Measurements from ENCODE around the gene CXCR3. TPM values are rescaled to one million over a fixed set of nuclear protein-coding genes. Genes with fewer than 3 reads are reported as not detected.
"Not testable (repeated sequence)": the region's sequence is repeated elsewhere in the genome, so short reads cannot be mapped to it uniquely, and the experiment has no call there.

CXCR3 gene
- polyA plus RNA-seq, 4 donors = 0.10 to 0.33 (median 0.25) TPM

DNA sequence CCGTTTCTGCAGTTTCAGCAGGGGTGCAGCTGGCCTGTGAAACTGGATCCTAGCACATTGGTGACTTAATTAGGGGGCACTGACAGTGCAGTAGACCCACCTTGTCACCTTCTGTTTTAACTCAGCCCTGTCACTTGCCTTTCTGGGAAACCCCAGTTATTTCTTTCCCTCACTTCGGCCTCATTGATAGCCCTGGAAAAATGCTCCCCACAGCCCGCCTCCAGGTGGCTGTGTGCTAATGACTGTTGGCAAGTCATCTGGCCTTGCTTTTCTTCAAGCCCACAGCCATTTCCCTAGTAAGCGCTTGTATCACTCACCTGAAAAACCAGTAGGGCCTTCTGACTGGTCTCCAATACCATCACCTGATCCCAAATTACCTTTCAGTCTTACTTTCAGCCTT, 3.3 kb downstream of the CXCR3 start:
- no peak for DNase-seq (ENCODE audit: low read depth in 4 of 4, low spot score in 3 of 4)

GRCh38 chrX:71612256-71612655, 6.1 kb downstream of the CXCR3 start:
- no peak for DNase-seq (ENCODE audit: low read depth in 4 of 4, low spot score in 3 of 4)

GRCh38 chrX:71611736-71612135, 6.6 kb downstream of the CXCR3 start:
- DNase-seq (ENCODE audit: low read depth in 4 of 4, low spot score in 3 of 4) = not testable (repeated sequence)

GRCh38 chrX:71609095-71609750, 9.1 kb downstream of the CXCR3 start:
- no peak for DNase-seq (ENCODE audit: low read depth in 4 of 4, low spot score in 3 of 4)

GRCh38 chrX:71607488-71607887, 10.8 kb downstream of the CXCR3 start:
- no peak for DNase-seq (ENCODE audit: low read depth in 4 of 4, low spot score in 3 of 4)

- no peak for DNase-seq (ENCODE audit: low read depth in 4 of 4, low spot score in 3 of 4)
These were observed 11.6 kb downstream of the CXCR3 start for GRCh38 chrX:71606536-71607216.

GRCh38 chrX:71604796-71605568, 13.3 kb downstream of the CXCR3 start:
- no peak for DNase-seq (ENCODE audit: low read depth in 4 of 4, low spot score in 3 of 4)

DNA sequence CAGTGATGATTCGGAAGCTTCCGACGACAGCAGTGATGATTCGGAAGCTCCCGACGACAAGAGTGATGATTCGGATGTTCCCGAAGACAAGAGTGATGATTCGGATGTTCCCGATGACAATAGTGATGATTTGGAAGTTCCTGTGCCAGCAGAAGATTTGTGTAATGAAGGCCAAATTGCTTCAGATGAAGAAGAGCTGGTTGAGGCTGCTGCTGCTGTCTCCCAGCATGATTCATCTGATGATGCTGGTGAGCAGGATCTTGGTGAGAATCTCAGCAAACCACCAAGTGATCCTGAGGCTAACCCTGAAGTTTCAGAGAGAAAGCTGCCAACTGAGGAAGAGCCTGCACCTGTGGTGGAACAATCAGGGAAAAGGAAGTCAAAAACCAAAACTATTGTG, 14.2 kb downstream of the CXCR3 start:
- no peak for DNase-seq (ENCODE audit: low read depth in 4 of 4, low spot score in 3 of 4)

GRCh38 chrX:71603618-71604017, 14.7 kb downstream of the CXCR3 start:
- DNase-seq (ENCODE audit: low read depth in 4 of 4, low spot score in 3 of 4) = no peak

GRCh38 chrX:71599965-71600364, 18.3 kb downstream of the CXCR3 start:
- no peak for DNase-seq (ENCODE audit: low read depth in 4 of 4, low spot score in 3 of 4)

GRCh38 chrX:71593210-71593609, 25.1 kb downstream of the CXCR3 start:
- DNase-seq (ENCODE audit: low read depth in 4 of 4, low spot score in 3 of 4) = not testable (repeated sequence)

GRCh38 chrX:71586929-71587328, 31.4 kb downstream of the CXCR3 start:
- no peak for DNase-seq (ENCODE audit: low read depth in 4 of 4, low spot score in 3 of 4)

DNA sequence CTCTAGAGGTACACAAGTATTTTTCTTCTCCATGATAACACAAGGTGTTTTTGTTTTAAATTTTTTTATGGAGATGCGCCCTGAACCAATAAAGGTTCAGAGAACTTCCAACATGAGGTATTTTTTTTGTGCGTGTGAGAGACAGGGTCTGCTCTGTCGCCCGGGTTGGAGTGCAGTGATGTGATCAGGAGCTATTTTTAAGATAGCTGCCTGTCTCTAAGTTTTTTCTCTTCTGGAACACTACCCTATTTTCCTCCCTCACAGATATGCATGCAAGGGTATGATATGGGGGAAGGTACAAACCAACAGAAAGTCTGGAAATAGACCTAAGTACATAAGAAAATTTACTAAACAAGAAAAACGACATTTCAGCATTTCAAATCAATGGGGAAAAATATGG, 37.1 kb downstream of the CXCR3 start:
- DNase-seq (ENCODE audit: low read depth in 4 of 4, low spot score in 3 of 4) = no peak

GRCh38 chrX:71579990-71580380, 38.3 kb downstream of the CXCR3 start:
- DNase-seq (ENCODE audit: low read depth in 4 of 4, low spot score in 3 of 4) = no peak

- no peak for DNase-seq (ENCODE audit: low read depth in 4 of 4, low spot score in 3 of 4)
These were observed 38.9 kb downstream of the CXCR3 start for GRCh38 chrX:71579136-71579989.

DNA sequence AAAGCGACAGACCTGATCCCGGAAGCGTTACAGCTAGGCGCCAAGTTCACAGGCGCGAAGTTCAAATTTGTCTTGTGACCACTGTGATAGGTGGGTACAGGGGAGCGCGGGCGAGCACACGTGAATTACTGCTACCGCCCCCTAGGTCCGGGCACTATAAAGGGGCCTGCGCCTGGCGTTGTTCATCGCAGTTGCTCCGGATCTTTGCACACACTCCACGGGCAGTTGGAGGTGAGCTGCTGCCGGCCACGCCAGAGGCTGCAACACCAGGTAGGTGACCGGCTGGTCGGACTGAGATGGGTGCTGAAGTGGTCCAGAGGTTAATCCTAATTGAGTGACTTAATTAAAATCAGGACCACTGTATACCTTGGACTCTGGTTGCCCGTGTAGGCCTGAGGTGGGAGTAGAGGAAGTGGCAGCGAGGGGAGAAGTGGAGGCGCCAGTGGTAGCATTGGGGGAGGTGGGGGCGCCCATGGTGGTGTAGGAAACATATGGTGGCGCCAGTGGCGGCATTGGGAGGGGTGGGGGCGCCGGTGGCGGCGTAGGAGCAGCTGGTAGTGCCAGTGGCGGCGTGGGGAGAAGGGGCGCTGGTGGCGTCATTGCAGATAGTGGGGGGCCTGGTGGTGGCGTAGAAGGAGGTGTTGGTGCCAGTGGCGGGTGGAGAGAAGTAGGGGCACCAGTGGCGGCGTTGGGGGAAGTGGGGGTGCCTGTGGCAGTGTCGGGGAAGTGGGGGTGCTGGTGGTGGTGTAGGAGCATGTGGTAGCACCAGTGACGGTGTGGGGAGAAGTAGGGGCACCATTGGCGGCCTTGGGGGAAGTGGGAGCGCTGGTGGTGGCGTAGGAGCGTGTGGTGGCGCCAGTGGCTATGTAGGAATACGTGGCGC, 39.8 kb downstream of the CXCR3 start, which contains the start of gene GCNA:
Gene GCNA (plus strand): TSS at position 185 of the 883 bp plus-strand sequence. CDS start 2,385 bp downstream, outside the sequence.
- no peak for DNase-seq (ENCODE audit: low read depth in 4 of 4, low spot score in 3 of 4)

DNA sequence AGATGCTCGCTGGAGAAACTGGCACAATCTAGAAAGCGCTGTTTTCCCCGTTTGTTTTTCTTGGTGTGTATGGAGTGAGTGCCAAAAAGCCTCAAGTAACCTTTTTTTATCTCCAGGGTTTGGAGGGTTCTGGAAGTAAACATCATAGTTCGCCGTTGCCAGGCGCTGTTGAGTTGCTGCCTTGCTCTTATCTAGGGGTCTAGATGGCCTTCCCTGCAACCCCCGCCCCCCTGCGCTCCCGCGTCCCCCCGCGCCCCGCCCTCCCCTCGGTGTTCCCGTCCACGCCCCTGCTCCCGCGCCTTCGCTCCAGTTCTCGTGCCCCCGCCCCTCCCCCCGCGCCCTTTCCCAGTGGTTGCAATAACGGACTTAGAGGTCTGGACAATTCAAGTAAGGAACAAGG, 40.6 kb downstream of the CXCR3 start:
- no peak for DNase-seq (ENCODE audit: low read depth in 4 of 4, low spot score in 3 of 4)

- no peak for DNase-seq (ENCODE audit: low read depth in 4 of 4, low spot score in 3 of 4)
These were observed 44.7 kb downstream of the CXCR3 start for GRCh38 chrX:71573590-71573989.

DNA sequence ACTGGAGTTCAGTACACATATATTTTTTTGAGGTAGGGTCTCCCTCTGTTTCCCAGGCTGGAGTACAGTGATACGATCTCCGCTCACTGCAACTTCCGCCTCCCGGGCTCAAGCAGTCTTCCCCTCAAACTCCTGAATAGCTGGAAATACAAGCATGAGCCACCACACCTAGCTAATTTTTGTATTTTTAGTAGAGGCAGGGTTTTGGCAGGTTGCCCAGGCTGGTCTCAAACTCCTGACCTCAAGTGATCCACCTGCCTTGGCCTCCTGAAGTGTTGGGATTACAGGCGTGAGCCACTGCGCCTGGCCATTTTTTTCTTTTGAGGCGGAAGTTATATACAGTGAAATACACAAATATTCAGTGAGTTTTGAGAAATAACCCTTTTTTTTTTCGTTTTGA, 46.9 kb downstream of the CXCR3 start:
- not testable (repeated sequence) for DNase-seq (ENCODE audit: low read depth in 4 of 4, low spot score in 3 of 4)
